GM12892 (cell line): Measurements from ENCODE around the gene OST4.
"Not testable (repeated sequence)": the region's sequence is repeated elsewhere in the genome, so short reads cannot be mapped to it uniquely, and the experiment has no call there.

Experiments
- DNase-seq: peaks from one replicate; pipeline ENCODE4 v3.0.0; 2011; ENCODE audit not compliant: insufficient read length
- FAIRE-seq: peaks from 2 replicates; lab custom pipeline; 2011; peaks lifted over from hg19 to GRCh38; lab: Jason Lieb, UNC
- POLR2A ChIP-seq: IDR thresholded peaks from 2 replicates; pipeline ENCODE4 v1.6.1; 2011; ENCODE audit warnings: low read depth, low read length, control low read depth
- POLR2AphosphoS5 ChIP-seq: IDR thresholded peaks from 2 replicates; pipeline ENCODE4 v1.6.1; 2011; ENCODE audit warnings: low read depth, low read length, control low read depth
- TAF1 ChIP-seq: IDR thresholded peaks from 2 replicates; pipeline ENCODE4 v1.6.1; 2011; ENCODE audit warnings: low read depth, mild to moderate bottlenecking, control low read depth, low read length, borderline replicate concordance

The OST4 gene

DNA sequence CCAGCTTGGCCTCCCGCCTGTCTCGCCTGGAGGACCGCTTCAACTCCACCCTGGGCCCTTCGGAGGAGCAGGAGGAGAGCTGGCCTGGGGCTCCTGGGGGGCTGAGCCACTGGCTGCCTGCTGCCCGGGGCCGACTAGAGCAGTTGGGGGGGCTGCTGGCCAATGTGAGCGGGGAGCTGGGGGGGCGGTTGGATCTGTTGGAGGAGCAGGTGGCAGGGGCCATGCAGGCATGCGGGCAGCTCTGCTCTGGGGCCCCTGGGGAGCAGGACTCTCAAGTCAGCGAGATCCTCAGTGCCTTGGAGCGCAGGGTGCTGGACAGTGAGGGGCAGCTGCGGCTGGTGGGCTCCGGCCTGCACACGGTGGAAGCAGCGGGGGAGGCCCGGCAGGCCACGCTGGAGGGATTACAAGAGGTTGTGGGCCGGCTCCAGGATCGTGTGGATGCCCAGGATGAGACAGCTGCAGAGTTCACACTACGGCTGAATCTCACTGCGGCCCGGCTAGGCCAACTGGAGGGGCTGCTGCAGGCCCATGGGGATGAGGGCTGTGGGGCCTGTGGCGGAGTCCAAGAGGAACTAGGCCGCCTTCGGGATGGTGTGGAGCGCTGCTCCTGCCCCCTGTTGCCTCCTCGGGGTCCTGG, 11.4 kb upstream of the OST4 start:
- FAIRE-seq (no peak), DNase-seq (no peak)
- TF ChIP-seq POLR2A = no peak
- TF ChIP-seq POLR2AphosphoS5 = no peak
- no peak for TF ChIP-seq TAF1

- TF ChIP-seq POLR2AphosphoS5 (no peak), TAF1 (no peak), POLR2A (no peak)
- no peak for DNase-seq
- FAIRE-seq = no peak
Observed at GRCh38 chr2:27081984-27082772, 10.7 kb upstream of the OST4 start.

GRCh38 chr2:27080603-27080936, 9.1 kb upstream of the OST4 start:
- DNase-seq (no peak), FAIRE-seq (no peak)
- TF ChIP-seq POLR2AphosphoS5 = no peak

DNA sequence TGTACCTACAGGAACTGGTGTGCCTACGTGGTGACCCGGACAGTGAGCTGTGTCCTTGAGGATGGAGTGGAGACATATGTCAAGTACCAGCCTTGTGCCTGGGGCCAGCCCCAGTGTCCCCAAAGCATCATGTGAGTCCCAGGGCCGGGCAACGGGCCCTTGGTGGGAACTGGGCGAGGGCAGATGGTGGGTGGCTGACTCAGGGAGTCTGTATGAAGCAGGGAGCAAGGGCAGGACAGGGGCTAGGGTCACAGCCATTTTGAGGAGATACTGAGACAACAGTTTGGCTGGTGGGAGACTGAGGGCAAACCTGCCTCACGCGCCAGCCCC, 8.7 kb upstream of the OST4 start:
- no peak for FAIRE-seq
- no peak for DNase-seq
- TF ChIP-seq POLR2A (no peak), POLR2AphosphoS5 (no peak), TAF1 (no peak)

DNA sequence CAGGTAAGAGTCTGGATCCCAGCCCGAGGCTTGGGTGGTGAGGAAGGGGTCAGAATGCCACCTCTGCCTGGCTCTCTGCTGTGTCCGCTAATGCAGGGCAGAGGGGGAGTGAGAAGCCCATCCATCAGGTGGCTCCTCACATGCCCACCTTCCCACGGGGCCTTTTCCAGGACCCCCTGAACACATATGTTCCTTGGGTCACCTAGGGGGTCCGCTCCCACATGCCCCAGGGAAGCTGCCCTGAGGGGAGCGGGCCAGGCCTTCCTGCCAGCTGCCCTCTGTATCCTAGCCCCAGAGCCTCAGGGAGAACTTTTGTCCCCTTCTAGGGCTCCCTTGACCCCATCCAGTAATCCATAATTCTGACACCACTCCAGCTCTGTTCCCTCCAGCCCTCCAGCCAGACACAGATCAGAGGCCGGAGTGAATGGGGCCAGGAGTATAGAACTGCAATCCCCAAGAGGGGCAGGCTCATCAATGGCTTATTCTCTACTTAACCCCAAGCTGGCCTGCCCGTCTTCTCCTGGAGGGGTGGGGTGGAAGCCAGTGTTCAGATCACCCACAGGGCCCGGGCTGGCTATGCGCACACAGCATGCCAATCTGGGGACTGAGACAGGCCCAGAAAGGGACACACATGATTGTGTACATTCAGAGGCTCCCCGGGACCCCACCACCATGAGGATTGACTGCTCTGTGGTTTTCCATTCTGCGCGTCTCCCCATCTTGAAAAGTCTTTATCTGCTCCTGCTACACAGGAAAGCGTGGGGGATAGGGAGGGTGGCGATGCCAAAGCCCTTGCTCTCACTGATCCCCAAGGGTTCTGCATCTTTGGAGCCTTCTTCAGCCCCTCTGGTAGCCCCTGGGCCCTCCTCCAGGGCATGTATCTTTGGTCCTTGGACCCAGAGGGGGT, 8.0 kb upstream of the OST4 start:
- DNase-seq (no peak), FAIRE-seq (no peak)
- TF ChIP-seq POLR2A (no peak), TAF1 (no peak), POLR2AphosphoS5 (no peak)

- TF ChIP-seq TAF1 (no peak), POLR2A (no peak), POLR2AphosphoS5 (no peak)
- FAIRE-seq (no peak), DNase-seq (no peak)
Observed at GRCh38 chr2:27078267-27079194, 7.1 kb upstream of the OST4 start, which contains the start of gene EMILIN1. Gene EMILIN1, plus strand, starts transcription at chr2:27078615. Its CDS starts 451 bp downstream, at chr2:27079066.

- TF ChIP-seq POLR2AphosphoS5 = no peak
- no peak for TF ChIP-seq TAF1
- TF ChIP-seq POLR2A = no peak
- FAIRE-seq (no peak), DNase-seq (no peak)
Observed at GRCh38 chr2:27077231-27077630, 5.8 kb upstream of the OST4 start.

DNA sequence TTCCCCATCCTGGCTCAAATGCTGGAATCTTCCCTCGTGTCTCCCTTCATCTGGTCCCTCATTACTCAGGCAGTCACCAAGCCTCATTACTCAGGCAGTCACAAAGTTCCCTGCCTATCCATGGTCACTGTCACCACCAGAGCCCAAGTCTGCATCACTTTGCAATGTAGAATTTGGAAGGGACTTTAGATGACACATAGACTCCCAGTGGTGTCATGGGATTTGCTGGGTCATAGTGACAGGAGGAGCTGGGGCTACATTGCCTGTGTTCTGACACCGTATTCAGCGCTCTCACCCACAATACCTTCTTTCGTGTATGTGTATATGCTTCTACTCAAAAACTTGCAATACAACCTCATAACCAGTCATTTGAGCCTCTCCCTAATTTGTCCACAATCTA, 4.9 kb upstream of the OST4 start:
- TF ChIP-seq POLR2A = no peak
- no peak for TF ChIP-seq POLR2AphosphoS5
- no peak for TF ChIP-seq TAF1
- DNase-seq (no peak), FAIRE-seq (no peak)

GRCh38 chr2:27075566-27075871, 4.1 kb upstream of the OST4 start:
- DNase-seq, FAIRE-seq: not testable (repeated sequence)

GRCh38 chr2:27074738-27075565, 3.5 kb upstream of the OST4 start:
- FAIRE-seq (peak; percentile 56), DNase-seq (peak; percentile 41)
- TF ChIP-seq POLR2A (no peak), POLR2AphosphoS5 (no peak), TAF1 (no peak)

DNA sequence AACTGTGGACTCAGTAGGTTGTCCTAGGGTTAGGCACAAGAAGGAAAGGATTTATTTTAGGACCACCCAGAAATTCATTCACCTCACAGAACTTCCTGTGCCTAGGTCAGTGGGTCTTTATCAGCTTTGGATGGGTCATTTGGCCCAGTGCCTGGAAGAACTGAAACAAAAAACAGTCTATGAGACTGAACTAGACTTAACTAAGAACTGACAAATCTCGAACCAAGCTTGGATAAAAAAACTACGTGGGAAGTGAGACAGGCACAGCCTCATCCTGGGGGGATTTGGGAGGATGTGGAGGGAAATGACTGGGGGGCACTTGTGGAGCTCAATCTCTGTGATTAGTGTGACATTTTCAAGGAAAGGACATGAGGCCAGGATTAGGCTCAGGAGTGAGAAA, 2.3 kb upstream of the OST4 start:
- no peak for FAIRE-seq

More for the DNA sequence above, 2.3 kb upstream of the OST4 start:
- TF ChIP-seq POLR2AphosphoS5 (no peak), TAF1 (no peak), POLR2A (no peak)
- no peak for DNase-seq
